SW 1271 (cell line): ENCODE measurements around the gene C10orf143.
A peak's percentile ranks its signal among the peaks of the same experiment; 100 is the strongest.
"Not testable (repeated sequence)": the region's sequence is repeated elsewhere in the genome, so short reads cannot be mapped to it uniquely, and the experiment has no call there.

ENCODE experiments used
- DNase-seq, 2 experiments: peaks; one replicate each; lab custom pipeline; 2025; lab: John Stamatoyannopoulos, UW

Gene C10orf143

GRCh38 chr10:130110246-130111112 is at the start of gene C10orf143:
C10orf143 (minus strand) TSS chr10:130110830; CDS start chr10:130110772, 58 bp downstream.
- peak; percentile 75 to 90 for DNase-seq

- no peak for DNase-seq
Observed at GRCh38 chr10:130159192-130159794, 48.7 kb upstream of the C10orf143 start.

- no peak for DNase-seq
Observed at GRCh38 chr10:130146042-130146441, 35.4 kb upstream of the C10orf143 start.

- no peak for DNase-seq
Observed at GRCh38 chr10:130141878-130142277, 31.2 kb upstream of the C10orf143 start.

GRCh38 chr10:130141460-130141859 is 30.8 kb upstream of the C10orf143 start:
- no peak for DNase-seq

- no peak for DNase-seq
Observed at GRCh38 chr10:130141038-130141437, 30.4 kb upstream of the C10orf143 start.

GRCh38 chr10:130140425-130140824 is 29.8 kb upstream of the C10orf143 start:
- DNase-seq = no peak

- DNase-seq = peak in 1 of 2 experiments; percentile 19
Observed at GRCh38 chr10:130138479-130138866, 27.8 kb upstream of the C10orf143 start.

GRCh38 chr10:130137659-130138478 is 27.2 kb upstream of the C10orf143 start:
- no peak for DNase-seq

GRCh38 chr10:130137090-130137448 is 26.4 kb upstream of the C10orf143 start:
- DNase-seq = no peak

GRCh38 chr10:130136226-130137089 is 25.8 kb upstream of the C10orf143 start, which contains the start of gene GLRX3:
GLRX3 (plus strand) TSS chr10:130136391; CDS start chr10:130136421, 30 bp downstream.
- peak; percentile 15 to 70 for DNase-seq

GRCh38 chr10:130135676-130136225 is 25.1 kb upstream of the C10orf143 start:
- DNase-seq = no peak

GRCh38 chr10:130128922-130129321 is 18.3 kb upstream of the C10orf143 start:
- DNase-seq = no peak

GRCh38 chr10:130128062-130128781 is 17.6 kb upstream of the C10orf143 start:
- DNase-seq = no peak

- DNase-seq = peak in 1 of 2 experiments; percentile 26
Observed at GRCh38 chr10:130127364-130128061, 16.9 kb upstream of the C10orf143 start.

- DNase-seq = no peak
Observed at GRCh38 chr10:130121486-130122079, 11.0 kb upstream of the C10orf143 start.

- not testable (repeated sequence) for DNase-seq
Observed at GRCh38 chr10:130117535-130117934, 6.9 kb upstream of the C10orf143 start.

GRCh38 chr10:130116942-130117341 is 6.3 kb upstream of the C10orf143 start:
- not testable (repeated sequence) for DNase-seq

GRCh38 chr10:130112821-130113220 is 2.2 kb upstream of the C10orf143 start:
- no peak for DNase-seq
